ENCODE results near the gene MCRIP1.

Gene MCRIP1

GRCh38 chr17:81817758-81818147 is 15.3 kb downstream of the MCRIP1 start:
- DNase-seq = no peak

DNA sequence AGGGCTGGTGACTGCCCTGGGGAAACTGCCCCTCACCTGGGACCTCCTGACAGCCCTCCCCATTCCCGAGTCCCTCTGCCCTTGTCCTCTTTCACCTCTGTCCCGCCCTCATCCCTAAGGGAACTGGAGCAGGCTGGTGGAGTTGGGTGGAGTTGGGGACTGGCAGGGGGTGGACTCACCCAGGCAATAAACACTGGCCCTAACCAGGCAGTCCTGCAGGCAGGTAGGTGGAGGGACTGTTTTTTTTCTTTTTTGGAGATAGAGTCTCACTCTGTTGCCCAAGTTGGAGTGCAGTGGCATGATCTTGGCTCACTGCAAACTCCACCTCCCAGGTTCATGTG is 17.5 kb downstream of the MCRIP1 start:
- DNase-seq = no peak

- no peak for DNase-seq
Measured at GRCh38 chr17:81814748-81815645, 18.1 kb downstream of the MCRIP1 start.

GRCh38 chr17:81813861-81814683 is 19.0 kb downstream of the MCRIP1 start:
- no peak for DNase-seq

- DNase-seq = no peak
Measured at GRCh38 chr17:81813371-81813684, 19.8 kb downstream of the MCRIP1 start.

GRCh38 chr17:81812571-81813370 is 20.3 kb downstream of the MCRIP1 start:
- DNase-seq = no peak

GRCh38 chr17:81811705-81812570 is 21.2 kb downstream of the MCRIP1 start:
- no peak for DNase-seq

DNA sequence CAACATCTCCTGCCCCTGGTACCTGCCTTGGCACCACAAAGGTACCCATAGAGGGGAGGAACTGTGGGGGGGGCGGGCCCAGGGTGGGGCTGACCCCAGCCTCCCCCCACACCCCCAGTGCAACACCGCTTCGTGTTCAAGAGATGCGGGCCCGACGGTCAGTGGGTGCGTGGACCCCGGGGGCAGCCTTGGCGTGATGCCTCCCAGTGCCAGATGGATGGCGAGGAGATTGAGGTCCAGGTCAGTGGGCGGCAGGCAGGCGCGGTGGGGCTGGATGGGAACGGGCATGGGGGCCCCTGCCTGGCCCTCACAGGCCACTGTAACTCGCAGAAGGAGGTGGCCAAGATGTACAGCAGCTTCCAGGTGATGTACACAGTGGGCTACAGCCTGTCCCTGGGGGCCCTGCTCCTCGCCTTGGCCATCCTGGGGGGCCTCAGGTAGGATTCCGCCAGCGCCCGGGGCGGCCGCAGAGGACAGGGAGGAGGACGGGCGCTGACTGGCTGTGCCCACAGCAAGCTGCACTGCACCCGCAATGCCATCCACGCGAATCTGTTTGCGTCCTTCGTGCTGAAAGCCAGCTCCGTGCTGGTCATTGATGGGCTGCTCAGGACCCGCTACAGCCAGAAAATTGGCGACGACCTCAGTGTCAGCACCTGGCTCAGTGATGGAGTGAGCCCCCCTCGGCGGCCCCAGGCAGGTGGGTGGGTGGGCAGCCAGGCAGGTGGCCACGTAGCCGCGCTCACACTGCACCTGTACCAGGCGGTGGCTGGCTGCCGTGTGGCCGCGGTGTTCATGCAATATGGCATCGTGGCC is 22.0 kb downstream of the MCRIP1 start:
- DNase-seq = no peak

GRCh38 chr17:81810476-81810875 is 22.6 kb downstream of the MCRIP1 start:
- no peak for DNase-seq

DNA sequence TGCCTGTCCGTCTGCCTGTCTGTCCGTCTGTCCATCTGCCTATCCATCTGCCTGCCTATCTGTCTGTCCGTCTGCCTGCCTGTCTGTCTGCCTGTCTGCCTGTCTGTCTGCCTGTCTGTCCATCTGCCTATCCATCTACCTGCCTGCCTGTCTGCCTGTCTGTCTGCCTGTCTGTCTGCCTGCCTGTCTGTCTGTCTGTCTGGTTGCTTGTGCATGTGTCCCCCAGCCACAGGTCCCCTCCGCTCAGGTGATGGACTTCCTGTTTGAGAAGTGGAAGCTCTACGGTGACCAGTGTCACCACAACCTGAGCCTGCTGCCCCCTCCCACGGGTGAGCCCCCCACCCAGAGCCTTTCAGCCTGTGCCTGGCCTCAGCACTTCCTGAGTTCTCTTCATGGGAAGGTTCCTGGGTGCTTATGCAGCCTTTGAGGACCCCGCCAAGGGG is 23.5 kb downstream of the MCRIP1 start:
- no peak for DNase-seq

DNA sequence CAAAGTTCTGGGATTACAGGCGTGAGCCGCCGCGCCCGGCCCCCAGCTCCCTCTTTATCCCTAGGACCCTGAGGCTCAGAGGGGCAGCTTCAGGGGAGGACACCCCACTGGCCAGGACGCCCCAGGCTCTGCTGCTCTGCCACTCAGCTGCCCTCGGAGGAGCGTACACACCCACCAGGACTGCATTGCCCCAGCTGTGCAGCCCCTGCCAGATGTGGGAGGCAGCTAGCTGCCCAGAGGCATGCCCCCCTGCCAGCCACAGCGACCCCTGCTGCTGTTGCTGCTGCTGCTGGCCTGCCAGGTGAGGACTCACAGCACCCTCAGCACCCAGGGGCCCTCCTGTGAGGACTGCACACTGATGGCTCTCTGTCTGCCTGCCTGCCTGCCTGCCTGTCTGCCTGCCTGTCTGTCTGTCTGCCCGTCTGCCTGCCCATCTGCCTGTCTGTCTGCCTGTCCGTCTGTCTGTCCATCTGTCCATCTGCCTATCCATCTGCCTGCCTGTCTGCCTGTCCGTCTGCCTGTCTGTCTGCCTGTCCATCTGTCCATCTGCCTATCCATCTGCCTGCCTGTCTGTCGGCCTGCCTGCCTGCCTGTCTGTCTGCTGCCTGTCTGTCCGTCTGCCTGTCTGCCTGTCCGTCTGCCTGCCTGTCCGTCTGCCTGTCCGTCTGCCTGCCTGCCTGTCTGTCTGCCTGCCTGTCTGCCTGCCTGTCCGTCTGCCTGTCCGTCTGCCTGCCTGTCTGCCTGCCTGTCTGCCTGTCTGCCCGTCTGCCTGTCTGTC is 24.1 kb downstream of the MCRIP1 start:
- no peak for DNase-seq

DNA sequence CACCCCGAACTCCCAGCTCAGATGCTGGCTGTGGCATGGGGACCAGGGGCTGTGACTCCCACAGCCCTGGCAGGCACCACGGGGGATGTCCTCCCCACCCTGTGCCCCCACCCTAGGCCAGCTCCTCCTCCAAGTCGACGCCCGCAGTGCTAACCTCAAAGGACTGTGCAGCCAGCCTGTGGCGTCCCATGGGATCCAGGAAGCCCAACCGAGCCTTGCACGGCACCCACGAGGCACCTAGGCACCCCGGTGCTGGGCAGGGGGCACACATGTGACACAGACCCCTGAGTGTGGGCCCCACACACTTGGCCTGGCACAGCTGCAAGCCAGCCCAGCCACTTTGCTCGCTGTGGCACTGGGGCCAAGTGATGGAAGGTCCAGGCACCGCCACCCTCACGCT is 25.3 kb downstream of the MCRIP1 start:
- no peak for DNase-seq

DNA sequence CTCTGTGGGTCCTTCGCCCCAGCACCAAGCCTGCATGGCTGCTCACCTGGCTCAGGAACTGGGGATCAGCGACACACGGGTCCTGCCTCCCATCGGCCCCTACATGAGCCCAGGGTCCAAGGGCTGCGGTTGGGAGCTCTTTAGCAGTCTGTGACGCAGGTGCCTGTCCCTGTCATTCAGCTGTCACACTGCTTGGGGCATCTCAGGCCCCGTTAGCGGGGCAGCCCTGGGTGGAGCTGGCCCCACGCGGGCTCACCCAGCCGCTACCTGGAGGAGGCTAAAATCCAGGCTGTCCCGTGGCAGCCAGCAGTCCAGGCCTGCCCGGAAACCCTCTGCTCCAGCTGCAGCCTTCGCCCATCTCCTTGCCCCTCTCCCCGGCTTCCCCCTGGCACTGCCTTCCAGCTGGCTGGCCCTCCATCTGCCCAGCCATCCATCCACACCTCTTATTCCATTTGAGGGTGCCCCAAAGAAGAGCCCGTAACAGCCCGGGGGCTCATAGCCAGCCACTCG is 25.8 kb downstream of the MCRIP1 start:
- no peak for DNase-seq

DNA sequence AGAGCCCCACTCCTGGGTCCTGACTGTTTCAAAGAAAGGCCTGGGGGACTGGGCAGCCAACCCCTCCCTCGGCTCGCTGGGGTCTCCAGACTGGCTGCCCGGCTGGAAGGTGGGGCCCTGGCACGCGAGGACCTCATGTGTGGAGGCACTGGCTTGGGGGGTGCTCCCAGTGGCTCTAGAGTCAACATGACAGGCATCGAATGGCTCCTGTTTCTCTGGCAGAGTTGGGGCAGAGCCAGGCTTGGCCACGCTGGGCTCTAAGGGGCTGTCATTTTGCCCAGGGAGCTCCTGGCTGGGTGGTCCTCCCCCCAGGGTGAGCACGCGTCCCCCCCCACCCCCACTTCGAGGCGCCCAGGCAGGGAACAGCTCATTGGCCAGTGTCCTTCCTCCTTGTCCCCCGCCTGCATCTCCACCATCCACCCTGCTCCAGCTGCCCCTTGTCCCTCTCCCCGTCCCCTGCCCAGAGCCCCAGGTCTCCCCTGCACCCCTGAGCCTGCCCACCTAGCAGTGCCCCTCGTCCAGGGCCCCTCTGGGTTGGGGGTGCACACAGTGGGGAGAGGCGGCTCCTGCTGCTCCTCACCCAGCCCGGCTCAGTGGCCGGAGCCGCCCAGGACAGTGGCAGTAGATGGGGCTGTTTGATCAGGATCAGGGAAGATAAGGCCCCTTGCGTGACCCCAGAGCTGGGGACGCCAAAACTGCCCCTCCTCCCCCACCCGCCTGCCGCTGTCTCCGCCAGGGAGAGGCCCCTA is 26.5 kb downstream of the MCRIP1 start:
- DNase-seq = no peak

DNA sequence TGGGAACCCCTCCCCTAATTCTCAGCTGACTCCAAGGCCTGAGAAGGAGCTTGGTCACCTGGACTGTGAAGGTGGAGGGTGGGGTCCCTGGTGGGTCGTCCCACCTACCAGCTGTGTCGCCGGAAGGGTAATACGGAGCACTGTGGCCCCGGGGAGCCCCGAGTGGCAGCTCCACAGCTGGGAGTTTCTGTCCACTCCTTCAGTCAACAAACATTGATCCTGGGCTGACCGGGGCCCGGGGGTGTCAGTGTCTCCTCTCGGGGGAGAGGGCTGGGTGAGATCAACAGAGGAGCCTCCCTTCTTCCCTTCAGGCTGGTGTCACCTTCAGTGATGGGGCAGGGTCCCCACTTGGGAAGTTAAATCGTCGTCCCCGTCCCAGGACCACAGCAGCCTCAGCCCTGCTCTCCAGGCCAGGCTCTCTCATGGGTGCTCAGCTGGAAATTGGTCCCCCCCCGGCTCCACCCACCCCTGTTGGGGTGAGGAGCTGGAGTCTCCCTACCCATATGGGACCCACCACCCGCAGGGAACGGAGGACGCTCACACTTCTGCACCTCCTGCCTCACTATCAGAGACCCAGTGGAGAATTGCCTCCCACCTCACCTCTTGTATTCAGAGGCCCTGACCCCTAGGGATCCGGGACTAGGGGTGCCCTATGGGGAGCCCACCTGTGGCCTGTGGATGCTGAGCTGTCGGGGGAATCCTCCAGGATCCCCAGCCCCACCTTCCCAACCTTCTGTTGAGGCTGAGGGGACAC is 27.2 kb downstream of the MCRIP1 start:
- no peak for DNase-seq

GRCh38 chr17:81804559-81805399 is 28.3 kb downstream of the MCRIP1 start:
- DNase-seq = no peak

- DNase-seq = no peak
Measured at GRCh38 chr17:81803728-81804558, 29.1 kb downstream of the MCRIP1 start, which contains the start of gene GCGR. TSS of gene GCGR (plus strand) at chr17:81804150. CDS start at chr17:81809019, 4,869 bp downstream.

Measured in NCI-H226 (cell line).